GM21528 (cell line): ENCODE measurements around the gene NPLOC4.
"Not testable (repeated sequence)": the region's sequence is repeated elsewhere in the genome, so short reads cannot be mapped to it uniquely, and the experiment has no call there.

ENCODE experiments used
- ATAC-seq: cut with Tn5 transposase; IDR thresholded peaks from one replicate; pipeline ENCODE4 v1.9.1; 2021; ENCODE audit warnings: mild to moderate bottlenecking, moderate library complexity; ENCODE audit not compliant: unreplicated experiment, low FRiP score

The NPLOC4 gene

DNA sequence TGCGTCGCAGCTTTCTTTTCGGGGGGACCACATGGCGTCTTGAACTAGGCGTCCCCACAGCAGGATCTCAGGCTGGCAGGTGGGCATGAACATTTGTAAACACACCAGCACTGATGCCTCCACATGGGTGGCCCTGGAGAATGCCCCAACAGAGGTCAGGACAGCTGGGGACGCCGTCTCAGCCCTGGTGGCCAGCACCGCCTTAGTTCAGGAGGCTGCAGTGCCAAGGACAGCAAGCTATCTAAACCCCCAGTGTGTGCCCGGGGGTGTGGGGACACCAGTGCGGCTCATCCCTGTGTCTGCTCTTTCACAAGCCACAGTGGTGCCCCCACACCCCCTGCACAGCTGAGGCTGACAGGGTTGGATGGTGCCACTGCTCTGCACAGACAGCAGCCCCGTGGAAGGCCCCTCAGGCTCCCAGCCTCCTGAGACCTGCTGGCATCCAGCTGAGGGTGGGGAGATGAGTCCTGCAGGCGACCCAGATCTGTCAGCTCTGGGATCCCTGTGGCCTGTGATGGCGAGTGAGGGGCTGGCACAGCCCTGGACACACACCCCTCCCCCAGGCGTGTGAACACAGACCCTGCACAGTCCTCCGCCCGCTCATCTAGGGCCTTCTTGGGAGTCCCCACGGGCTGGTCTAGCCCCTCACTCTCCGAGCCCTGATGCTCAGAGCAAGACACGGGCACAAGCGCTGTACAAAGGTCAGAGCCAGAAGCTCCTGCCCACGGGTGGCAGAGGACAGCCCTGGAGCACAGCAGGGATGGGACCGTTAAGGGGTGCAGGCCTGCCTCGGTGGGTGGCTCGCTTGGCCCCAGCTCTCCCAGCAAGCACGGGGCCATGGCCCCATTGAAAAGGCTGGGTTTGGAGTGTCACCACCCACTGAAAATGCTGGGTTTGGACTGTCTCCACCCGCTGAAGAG lies 98.0 kb downstream of the NPLOC4 start:
- no peak for ATAC-seq

- no peak for ATAC-seq
These were observed 98.9 kb downstream of the NPLOC4 start for GRCh38 chr17:81537856-81538555.

DNA sequence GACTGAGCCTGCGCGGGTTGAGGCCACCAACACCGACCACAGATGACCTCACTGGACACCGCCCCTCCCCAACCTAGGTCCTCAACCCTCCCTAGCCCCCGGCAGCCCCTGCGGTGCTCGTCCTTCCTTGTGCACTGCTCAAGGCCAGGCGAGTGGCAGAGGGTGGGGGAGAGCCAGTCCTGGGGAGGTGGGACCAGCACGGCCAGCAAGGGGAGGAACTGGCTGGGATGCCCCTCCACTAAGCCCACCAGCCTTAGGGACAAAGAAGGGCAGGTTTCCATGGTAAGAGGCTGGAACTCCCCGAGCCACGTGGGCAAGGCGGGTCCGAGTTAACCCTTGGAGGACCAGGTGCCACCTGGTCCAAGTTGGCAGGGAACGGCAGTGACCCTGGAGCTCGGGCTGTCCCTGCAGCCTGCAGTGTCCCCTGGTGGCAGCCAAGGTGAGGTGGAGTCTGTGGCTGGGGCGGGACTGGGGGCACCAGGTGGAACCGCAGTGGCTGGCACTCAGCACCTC lies 99.5 kb downstream of the NPLOC4 start:
- ATAC-seq = no peak

DNA sequence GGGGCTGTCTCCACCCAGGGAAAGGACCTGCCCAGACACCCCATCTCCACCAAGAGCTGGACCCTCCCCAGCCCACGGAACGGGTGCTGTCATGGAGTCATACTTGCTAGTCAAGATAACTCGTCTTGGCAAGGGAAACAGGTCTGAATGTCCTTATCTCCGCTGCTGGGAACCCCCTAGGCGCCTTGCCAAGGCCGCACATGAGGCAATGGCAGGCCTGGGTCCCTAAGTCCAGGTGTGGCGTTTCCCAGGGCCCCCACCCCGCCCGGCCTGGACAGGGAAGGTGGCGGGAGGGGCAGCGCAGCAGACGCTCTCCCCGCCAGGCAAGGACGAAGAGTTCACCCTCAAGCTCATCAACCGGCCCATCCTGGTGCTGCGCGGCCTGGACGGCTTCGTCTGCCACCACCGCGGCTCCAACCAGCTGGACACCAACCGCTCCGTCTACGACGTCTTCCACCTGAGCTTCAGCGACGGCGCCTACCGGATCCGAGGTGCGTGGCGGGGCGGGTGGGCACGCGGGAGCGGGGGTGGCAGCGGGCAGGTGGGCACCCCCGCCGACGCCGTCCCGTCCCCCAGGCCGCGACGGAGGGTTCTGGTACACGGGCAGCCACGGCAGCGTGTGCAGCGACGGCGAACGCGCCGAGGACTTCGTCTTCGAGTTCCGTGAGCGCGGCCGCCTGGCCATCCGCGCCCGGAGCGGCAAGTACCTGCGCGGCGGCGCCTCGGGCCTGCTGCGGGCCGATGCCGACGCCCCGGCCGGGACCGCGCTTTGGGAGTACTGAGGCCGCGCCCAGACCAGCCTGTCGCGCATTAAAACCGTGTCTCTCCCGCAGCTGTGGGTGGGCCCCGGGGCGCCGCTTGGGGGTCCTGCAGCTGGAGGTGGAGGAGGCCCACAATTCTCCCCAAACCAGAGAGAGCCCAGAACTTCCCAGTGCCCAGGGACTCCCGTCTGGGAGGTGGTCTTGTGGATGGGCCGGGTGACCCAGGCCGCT lies 100.3 kb downstream of the NPLOC4 start:
- no peak for ATAC-seq

- ATAC-seq = no peak
These were observed 101.2 kb downstream of the NPLOC4 start for GRCh38 chr17:81535480-81536298.

DNA sequence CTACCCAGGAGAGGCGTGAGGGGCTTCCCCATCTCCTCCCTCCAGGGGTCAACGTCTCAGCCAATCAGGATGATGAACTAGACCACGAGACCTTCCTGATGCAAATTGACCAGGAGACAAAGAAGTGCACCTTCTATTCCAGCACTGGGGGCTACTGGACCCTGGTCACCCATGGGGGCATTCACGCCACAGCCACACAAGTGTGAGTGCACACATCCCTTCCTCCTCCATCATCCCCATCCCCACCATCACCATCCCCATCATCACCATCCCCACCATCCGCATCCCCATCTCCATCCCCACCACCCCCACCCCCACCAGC lies 101.9 kb downstream of the NPLOC4 start:
- ATAC-seq = no peak

DNA sequence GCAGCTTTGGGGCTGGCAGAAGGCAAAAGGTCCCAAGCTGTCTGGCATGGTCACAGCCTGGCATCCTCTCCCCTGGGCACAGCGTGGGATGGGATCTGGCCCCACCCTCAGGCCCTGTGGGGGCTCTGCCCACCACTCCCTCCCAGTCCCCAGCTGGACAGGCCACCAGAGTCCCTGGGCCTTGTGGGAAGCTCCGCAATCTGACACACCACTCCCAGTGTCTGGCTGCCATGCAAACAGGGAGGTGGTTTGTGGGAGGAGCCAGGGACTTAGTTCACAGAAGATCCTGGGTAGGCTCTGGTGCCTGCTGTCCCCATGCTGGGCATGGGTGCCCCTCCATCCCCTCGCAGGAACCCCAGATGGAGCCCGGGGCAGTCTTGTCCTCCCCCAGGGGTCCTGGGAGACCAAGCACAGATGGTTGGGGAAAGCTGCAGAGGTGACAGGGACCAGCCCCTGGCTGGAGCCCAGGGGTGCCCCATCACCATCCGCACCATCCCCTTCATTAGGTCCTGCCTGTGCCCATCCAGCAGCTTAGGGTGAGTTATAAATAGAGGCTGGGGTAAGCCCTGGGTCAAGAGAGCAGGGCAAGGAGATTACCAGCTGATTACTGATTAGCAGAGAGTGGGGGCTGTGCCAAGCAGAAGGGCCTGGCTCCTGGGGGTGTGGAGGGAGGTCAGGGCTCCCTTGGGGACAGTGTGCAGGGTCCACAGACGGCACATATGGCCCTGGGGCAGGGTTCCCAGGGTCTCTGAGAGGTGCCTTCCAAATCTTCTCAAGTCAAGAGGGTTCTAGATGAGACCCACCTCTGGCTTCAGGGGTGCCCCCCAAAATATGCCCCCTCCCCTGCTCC lies 102.5 kb downstream of the NPLOC4 start:
- no peak for ATAC-seq

- ATAC-seq = no peak
These were observed 103.4 kb downstream of the NPLOC4 start for GRCh38 chr17:81533339-81534141.

GRCh38 chr17:81532490-81533287 lies 104.2 kb downstream of the NPLOC4 start:
- ATAC-seq = no peak

GRCh38 chr17:81531998-81532404 lies 104.9 kb downstream of the NPLOC4 start:
- ATAC-seq = not testable (repeated sequence)

- not testable (repeated sequence) for ATAC-seq
These were observed 105.9 kb downstream of the NPLOC4 start for GRCh38 chr17:81531013-81531412.

DNA sequence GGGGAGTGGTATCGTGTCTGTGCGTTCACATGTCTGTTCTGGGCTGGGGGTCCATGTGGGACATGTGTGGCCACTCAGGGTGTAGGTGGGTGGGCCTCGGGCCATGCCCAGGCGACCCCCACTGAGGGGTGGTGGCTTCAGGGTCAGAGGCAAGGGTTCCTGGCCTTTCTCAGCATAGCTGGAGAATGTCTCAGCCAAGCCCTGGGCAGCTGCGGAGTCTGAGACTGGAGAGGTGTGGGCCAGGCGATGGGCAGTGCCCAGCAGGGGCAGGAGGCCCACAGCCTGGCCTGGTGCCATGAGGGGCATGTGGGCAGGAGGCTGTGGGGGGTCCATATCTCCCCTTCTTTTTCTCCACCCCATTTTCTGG lies 107.5 kb downstream of the NPLOC4 start:
- no peak for ATAC-seq

DNA sequence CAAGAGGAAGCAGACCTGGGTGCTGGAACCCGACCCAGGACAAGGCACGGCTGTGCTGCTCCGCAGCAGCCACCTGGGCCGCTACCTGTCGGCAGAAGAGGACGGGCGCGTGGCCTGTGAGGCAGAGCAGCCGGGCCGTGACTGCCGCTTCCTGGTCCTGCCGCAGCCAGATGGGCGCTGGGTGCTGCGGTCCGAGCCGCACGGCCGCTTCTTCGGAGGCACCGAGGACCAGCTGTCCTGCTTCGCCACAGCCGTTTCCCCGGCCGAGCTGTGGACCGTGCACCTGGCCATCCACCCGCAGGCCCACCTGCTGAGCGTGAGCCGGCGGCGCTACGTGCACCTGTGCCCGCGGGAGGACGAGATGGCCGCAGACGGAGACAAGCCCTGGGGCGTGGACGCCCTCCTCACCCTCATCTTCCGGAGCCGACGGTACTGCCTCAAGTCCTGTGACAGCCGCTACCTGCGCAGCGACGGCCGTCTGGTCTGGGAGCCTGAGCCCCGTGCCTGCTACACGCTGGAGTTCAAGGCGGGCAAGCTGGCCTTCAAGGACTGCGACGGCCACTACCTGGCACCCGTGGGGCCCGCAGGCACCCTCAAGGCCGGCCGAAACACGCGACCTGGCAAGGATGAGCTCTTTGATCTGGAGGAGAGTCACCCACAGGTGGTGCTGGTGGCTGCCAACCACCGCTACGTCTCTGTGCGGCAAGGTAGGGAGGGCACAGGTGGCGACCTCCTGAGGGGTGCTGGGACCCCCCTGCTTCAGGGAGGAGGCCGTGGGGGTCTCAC lies 108.1 kb downstream of the NPLOC4 start:
- ATAC-seq = no peak

DNA sequence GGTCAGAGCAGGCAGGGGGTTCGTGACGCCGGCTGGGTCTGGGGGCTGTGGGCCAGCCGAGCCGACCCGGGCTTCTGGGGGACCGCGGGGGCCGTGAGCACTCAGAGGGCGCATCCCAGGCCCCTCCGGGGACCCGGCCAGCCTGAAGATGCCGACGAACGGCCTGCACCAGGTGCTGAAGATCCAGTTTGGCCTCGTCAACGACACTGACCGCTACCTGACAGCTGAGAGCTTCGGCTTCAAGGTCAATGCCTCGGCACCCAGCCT lies 108.6 kb downstream of the NPLOC4 start:
- ATAC-seq = no peak

GRCh38 chr17:81527591-81528383 lies 109.1 kb downstream of the NPLOC4 start, which contains the start of gene FSCN2:
FSCN2 (plus strand) TSS chr17:81528377; CDS start chr17:81528532, 155 bp downstream.
- no peak for ATAC-seq
